NCI-H1105 treated with DMSO at 0.1 percent for 48 hours (cell line): Measurements from ENCODE around the gene AP1B1.
A peak's percentile ranks its signal among the peaks of the same experiment; 100 is the strongest.
"Not testable (repeated sequence)": the region's sequence is repeated elsewhere in the genome, so short reads cannot be mapped to it uniquely, and the experiment has no call there.

Experiments
- DNase-seq: peaks from one replicate; lab custom pipeline; 2025; lab: John Stamatoyannopoulos, UW

AP1B1 gene

DNA sequence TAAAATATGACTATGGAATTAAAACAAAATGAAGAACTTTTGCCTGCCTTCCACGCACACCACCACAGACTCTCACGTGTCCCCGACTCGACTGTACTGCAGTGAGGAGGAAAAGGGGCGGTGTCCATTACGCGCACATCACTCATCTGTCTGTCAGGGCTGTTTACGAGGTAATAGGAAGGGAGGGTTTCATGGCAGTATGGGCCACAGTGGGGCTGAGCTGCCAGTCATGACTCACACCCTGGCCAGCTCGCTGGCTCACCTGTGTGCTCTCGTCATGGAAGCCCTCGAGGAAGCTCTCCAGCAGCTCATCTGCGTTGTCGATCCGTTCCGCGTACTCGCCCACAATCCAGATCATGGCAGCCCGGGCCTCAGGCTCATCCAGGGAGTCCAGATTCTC, 39.4 kb downstream of the AP1B1 start:
- DNase-seq = no peak

DNA sequence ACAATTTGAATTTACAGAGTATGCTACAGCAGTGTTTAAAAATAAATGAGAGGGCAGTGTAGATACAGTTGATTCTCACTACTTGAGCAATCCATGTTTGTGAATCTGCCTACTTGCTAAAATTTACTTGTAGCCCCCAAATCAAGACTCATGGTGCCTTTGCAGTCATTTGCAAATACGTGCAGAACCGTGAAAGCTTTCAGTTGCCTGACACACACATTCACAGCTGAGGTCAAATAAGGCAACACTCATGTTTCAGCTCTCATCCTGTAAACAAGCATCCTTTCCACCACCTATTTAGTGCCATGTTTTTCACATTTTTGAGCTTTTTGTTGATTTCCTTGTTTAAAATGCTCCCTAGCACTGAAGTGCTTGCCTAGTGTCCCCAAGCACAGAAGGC, 40.3 kb downstream of the AP1B1 start:
- DNase-seq = no peak

DNA sequence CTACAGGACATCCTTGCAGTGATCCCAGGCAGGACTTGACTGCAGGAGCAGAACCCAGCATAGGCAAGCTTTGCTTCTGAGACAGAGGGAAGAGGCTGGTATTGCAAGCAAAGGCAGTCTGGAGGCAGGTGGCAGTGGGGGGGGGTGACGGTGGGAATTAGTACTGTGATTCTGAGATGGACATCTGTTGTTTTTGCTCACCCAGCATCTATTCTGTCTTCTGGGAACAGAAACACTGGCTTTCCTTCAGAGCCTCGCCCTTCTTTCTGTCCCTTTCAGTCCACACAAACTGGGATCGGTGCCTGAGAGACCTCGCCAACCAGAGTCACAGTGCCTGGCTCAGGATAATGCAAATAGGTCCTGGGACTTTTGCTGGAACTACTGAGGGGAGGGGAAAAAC, 41.7 kb downstream of the AP1B1 start:
- DNase-seq = no peak

DNA sequence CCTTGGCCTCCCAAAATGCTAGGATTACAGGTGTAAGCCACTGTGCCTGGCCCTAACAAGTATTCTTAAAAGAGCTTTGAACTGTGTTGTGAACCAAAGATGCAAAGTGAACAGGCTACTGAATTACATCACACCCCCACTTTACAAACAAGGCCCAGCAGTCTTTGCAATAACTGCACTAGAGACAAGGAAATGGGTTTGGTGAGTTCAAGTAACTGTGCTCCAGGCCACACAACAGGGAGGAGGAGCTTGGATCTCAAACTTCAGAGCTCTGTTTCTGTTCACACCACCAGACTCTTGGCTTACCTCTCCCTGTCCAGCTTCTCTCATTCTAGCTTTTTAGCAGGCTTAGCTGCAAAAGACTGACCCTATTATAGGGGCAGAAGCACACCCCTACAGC, 42.4 kb downstream of the AP1B1 start:
- DNase-seq = no peak

DNA sequence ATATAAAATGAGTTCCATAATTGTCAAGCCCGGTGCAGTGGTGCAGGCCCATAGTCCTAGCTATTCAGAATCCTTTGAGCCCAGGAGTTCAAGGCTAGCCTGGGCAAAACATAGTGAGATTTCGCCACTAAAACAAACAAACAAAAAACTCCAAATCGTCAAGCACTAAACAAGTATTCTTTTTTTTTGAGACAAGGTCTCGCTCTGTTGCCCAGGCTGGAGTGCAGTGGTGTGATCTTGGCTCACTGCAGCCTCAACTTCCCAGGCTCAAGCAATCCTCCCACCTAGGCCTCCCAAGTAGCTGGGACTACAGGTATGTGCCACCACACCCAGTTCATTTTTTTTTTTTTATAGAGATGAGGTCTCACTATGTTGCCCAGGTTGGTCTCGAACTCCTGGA, 43.5 kb downstream of the AP1B1 start:
- DNase-seq = not testable (repeated sequence)

DNA sequence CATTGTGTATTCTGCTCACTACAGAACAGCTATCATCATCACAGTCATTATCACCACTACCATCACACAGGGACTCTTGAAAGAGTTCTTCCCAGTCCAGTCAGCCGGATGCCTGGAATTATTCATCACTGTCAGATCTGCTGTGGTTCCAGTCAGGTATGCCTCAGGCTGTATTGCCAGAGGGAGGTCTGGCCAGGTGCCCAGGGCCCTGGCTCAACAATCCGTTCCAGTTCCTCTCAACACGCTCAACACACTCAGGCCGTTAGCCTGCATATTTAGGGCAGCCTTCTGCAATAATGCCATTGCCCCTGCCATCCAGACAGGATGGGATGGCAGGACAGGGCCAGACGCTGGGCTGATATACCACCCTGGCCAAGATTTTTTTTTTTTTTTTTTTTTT, 44.2 kb downstream of the AP1B1 start:
- peak; percentile 76 for DNase-seq

DNA sequence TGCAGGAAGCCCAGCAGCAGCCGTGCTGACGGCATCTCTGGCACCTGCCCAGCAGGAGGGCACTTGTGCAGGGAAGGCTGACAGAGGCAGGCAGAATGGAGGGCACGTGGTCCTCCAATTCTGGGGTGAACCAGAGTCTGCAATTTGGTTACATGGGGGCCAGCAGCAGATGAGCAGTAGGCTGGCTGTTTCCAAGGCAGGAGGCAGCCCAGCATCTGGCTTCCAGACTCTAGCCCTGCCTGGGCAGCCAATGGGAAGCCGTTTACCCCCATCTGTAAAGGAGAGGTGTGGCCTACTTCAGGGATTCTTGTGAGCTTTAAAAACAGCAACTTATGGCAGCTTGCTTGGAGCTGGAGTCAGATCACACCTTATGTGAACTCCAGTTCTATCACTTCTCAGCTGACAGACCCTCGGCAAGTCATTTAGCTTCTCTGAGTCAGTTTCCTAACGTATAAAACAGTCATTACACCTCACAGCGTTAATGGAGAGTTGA, 45.0 kb downstream of the AP1B1 start:
- DNase-seq = no peak

DNA sequence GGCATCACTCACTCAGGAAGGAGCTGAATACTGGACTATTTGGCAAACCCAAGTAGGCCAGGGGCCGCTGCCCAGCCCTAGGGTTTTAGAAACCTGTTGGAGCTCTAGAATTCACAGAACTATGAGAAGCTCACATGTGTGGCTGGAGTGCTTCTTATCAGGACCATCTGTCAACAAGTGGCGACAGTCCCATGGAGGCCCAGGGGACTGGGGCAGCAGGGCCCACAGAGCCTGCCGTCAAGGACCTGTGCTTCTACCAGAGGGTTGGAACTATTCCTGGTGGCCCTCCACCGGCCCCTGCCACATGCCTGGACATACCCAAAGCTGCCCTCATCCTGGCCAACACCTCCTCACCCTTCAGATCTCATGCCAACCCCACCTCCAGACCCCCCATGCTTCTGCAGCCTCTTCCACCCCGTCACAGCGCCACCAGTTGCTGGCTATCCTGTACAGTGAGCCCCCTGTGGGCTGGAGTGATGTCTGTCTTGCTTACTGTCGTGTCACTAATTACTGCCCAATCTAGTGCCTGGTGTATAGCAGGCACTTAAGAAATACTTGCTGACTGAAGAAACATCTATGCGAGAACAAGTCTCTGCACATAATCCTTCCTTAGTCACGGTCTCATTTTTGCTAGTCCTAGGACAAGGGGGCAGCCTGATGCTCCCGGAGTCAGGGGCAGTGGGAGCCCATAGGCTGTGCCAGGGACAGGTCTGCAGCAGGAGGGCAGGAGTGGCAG, 45.6 kb downstream of the AP1B1 start:
- no peak for DNase-seq

DNA sequence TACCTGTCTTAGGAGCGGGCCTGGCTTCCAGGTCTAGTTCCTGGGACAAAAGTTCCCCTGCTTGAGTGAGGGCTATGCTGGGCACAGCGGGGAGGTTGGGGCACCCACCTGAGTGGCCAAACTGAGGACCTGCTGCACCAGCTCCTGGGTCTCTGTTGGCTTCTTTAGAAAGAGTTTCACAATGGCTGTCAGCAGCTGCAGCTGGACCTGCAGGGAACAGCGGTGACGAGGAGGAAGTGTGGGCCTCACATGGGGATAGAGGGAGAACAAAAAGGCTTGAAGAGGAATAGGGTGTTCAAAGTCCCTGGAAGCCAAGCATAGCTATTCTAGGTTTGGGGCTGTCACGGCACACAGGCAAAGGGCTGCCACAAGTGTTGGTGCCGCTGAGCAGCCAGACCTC, 46.2 kb downstream of the AP1B1 start:
- DNase-seq = no peak

DNA sequence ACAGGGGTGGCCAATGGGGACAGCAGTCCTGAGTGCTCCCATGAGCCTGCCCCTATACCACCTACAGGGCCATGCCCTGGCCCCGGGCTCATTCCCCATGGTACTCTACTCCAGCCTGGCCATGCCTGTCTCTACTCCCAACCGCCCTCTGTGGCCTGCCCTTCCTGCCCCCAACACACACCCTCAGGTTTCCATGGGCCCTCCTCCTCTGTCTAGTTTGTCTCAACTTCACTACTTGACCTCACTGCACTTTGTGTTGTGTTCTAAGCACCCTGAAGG, 46.6 kb downstream of the AP1B1 start:
- no peak for DNase-seq

DNA sequence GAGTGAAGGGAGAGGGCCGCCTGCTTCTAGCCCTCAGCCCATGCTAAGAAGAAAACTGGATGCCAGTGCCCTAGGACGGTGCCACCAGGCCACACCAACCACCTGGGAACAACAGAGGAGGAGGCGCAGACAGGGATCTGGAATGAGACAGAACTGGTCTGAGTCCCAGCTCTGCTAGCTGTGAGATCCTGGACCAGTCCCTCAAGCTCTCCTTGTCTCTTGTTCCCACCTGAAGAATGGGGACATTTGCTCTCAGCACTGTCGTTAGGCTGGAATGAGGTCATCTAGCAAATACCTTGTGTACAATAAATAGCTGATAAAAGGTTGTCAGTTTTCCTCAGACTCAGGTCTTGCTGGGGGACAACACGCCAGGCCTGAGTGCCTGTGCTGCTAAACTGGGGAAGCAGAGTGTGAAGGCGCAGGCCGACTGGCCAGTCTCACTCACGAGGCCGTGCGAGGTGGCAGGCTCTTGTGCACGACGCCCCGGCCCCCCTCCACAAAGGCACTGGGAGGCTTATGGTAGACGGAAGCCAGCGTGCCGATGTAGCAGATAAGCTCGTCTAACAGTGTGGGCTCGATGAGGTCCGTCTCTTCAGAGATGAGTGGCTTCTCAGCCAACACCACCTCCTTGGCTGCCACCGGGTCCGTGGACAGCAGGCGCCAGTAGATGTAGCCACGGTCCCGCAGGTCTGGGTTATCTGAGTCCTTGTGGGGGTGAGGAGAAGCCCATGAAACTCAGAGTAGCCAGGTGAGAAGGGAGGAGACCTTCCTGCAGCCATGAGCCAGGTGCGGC, 47.1 kb downstream of the AP1B1 start:
- DNase-seq = no peak

DNA sequence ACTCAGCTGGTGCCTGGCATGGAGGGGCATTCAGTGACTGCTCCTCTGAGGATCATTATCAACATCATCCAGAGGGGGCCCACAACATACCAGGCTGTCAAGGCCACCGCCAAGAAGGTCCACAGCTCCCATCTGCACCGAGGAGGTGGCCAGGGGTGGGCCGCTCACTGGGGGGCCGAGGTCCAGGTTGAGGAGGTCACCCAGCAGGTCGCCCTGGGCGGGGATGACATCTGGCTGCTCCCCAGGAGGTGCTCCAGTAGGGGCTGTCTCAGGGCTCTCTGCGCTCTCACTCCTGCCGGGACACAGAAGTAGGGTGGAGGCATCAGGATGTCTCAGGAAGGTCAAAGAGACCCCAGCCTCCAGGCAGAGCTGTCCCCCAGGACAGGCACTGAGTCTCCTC, 47.8 kb downstream of the AP1B1 start:
- no peak for DNase-seq

DNA sequence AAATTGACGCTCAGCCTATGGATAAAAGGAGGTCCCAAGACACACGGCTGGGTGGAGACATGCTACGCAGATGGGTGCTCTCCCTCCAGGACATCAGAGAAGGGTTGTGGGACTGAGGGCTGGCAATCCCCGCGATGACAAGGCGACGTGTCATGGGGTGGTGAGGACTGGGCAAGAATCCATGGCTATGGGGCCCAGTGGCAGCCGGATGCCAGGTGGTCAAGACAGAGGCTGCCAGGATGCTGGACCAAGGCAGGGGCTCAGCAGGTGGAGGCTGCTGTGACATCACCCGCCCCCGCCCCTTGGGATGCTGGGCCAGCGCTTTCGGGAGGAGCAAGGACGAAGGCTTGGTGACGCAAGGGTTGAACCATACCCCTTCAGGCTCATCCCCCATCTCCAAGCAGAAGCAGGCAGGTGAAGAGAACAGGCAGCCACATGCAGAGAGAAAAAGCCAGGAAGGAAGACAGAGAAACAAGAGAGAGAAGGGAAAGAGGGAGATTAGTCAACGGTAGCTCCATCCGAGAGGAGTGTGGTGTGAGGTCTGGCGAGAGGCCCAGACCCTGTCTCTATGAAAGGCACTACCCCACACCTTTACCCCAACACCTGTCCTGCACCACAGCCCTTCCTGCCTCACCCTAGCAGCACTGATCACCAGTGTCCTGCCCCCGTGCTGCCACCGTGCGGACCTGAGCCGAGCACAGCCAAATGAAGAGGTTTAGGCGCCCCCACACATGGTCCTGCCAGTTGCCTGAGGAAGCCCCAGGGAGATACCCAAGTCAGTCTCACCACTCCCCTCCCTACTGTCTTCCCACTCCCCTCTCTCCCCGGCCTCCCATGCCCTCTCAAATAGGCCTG, 48.8 kb downstream of the AP1B1 start:
- no peak for DNase-seq

DNA sequence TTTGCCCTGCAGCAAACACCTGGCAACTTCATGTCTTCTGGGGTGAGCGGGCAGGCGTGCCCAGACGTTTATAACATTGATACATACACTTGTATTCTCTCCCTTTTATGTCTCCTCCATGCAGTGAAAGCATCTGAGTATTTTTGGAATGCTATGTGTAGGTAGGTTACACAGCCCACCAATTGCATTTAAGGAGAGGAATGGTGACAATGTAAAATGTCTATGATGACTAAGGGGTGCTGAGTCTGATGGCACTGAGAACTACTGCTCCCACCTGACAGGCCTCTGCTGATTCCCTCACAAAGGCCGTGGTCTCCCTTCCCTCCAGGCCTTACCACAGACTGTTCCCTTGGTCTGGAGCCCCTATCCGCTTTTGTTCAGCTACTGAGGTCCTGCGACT, 50.0 kb downstream of the AP1B1 start:
- DNase-seq = no peak

DNA sequence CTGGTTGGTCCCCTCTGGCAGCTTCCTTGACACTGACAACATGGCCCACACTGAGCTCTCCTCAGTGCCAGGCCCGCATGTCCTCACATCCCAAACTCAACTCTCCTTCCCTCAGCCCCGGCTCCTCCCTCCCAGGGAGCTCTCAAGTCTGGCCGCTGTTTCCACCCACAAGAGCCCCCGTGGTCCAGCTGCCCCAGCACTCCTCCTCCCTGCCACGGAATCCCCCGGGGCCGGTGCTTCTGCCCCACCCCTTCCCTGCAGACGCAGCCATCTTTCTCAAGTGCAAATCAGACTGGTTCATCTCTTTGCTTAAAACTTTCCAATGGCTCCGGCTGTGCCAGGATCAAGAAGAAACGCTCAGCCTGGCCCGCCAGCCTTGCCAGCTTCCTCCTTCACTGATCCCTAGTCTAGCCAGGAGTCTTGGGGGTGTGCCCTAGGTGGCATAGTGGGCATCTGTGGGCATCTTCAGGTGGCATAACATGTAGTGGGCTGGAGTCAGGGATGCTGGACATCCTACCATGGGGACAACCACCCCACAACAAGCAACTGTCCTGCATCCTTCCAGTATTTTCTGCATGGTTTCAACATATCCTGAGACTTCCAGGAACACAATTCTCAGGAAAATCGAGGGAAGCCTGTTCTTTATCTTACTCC, 50.6 kb downstream of the AP1B1 start:
- DNase-seq = no peak

DNA sequence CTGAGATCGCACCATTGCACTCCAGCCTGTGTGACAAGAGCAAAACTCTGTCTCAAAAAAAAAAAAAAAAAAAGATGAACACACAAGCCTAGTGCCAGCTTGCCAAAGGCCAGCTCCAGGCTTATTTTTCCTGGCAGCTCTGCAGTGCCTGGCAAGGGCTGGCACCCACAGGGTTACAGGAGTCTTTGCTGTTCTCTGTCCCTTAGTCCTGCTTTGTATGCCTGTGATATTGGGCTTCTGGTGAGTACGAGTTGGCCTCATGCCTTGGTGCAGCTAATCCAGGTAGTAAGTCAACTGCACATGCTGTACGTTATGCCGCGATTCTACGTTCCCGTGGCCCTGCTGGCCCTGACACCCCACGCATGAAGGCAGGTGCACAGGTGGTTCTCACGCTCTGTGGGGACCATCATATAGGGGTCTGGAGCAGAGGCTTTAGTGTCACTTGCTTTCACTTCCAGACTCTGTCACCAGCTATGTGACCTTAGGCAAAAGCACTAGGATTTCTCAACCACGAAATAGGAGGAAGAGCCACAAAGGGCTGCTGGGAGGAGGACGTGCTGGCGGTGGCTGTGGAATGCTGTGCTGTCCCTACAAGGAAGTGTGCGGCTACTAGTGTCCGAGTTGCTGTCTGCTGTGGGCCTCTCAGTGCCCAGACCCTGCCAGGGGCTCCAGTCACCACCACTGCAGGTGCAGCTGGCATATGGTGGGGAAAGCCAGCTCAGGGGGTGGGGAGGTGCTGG, 51.4 kb downstream of the AP1B1 start:
- no peak for DNase-seq

DNA sequence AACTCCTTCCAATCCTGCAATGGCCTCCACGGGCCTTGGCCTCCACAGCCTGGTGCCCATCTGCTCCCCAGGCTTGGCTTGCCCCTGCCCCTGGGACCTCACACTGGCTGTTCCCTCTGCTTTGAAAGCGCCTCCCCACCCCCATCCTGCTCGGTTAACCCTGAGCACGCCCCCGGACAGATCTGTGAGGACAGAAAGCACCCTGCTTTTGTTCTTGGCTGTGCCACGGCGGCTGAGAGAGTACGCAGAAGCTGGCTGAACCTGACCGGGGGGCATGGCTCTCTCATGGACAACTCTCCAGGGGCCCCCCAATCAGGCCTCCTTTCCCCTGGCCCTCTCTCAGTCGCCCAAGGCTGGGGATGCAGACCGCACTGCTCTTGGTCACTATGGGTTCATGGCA, 52.7 kb downstream of the AP1B1 start:
- no peak for DNase-seq

DNA sequence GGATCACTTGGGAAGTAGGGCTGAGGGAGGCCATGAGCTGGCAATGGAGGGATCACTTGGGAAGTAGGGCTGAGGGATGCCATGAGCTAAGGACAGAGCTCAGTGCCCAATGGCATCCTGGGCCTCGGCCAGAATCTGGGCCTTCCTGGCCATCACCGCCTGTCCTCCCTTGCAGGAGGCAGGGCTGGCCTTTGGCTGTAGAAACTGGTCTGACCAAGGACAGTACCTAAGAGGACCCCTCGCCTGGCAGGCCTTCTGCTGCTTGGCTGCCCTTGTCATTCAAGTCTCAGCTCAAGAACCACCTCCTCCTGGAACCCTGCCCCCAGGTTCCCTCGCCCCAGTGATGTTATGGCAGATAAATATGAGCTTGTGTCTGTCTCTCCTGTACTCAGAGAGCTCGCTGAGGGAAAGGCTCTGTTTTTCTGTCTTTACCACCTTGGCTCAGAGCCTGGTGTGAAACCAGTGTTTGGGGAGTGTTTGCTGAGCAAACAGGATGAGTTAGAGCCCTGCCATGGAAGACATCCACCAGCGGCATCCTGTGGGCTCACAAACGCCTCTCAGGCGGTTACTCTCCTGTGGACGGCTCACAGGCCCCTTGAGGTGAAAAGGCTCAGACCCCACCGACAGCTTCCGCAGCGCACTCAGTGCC, 53.5 kb downstream of the AP1B1 start:
- no peak for DNase-seq

DNA sequence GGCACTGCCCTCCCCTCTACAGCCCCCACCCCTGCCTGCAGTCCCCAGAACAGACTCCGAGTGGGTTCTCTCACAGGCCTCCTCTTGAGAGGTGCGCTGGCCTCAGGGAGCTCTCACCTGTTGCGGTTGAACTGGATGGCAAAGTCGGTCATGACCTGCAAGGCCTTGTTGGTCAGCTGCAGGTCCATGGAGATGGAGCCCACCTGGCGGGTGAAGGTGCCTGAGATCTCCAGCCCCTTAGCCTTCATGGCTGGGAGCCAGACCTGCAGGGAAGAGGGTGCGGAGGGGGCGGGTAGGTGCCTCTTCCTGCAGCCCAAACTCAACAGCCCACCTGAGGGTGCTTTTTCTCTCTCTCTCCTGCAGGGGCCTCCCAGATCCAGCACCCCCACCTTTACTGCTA, 54.2 kb downstream of the AP1B1 start:
- DNase-seq = no peak

DNA sequence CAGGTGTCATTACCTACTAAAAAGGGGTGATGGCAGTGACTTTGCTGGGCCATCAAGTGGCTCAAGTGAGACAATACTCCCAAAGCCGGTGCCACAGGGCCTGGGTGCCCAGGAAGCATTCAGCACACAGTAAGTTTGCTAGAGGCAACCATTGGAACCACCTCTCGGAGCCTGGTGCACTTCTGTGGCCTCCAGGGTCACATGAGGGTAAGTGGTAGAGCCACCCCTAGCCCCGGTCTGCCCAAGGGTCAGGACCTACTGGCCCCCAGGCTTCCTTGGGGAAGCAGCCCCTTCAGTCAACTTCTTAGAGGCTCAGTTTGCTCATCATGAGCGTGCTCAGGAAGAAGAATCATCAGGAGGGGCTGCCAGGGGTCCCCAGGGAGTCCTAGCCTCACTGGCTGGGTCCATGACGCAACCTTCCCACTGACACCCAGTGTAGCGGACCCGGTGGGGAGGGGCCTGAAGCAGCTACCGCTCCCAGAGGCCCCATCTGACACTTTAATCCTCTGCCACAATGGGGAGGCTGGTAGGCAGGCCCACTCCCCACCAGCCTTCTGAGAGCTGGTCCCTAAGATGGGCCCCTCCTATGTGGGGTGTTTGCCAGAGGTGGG, 55.4 kb downstream of the AP1B1 start:
- no peak for DNase-seq
